Liver (tissue), 9 donors: ENCODE data around the gene STX11. TPM values are rescaled to one million over a fixed set of nuclear protein-coding genes. Genes with fewer than 3 reads are reported as not detected.

ENCODE experiments used
- DNase-seq: peaks from one replicate; pipeline ENCODE4 v3.0.0-alpha.2; 2017; ENCODE audit warnings: low spot score
- H3K27ac ChIP-seq, 2 donors: one replicate each; pipeline ENCODE4 v1.7.0; 2013; ENCODE audit warnings: inconsistent platforms in 2 of 2, low read length in 2 of 2, control low read depth in 1 of 2, low read depth in 1 of 2, mild to moderate bottlenecking in 1 of 2
- H3K27me3 ChIP-seq, 4 donors: one replicate each; pipeline versions ENCODE4 v1.6.1 to v1.7.0; 2013; ENCODE audit warnings: low read length in 3 of 4, inconsistent platforms in 1 of 4, mild to moderate bottlenecking in 1 of 4, moderate library complexity in 1 of 4; ENCODE audit not compliant: control insufficient read depth in 4 of 4, insufficient read depth in 4 of 4
- H3K36me3 ChIP-seq, 4 donors: one replicate each; pipeline versions ENCODE4 v1.6.1 to v1.7.0; 2013; ENCODE audit warnings: low read length in 3 of 4, mild to moderate bottlenecking in 3 of 4, low read depth in 1 of 4, moderate library complexity in 1 of 4; ENCODE audit not compliant: control insufficient read depth in 4 of 4, insufficient read depth in 3 of 4
- H3K4me1 ChIP-seq, 4 donors: one replicate each; pipeline versions ENCODE4 v1.6.1 to v1.7.0; 2013; ENCODE audit warnings: low read length in 3 of 4, mild to moderate bottlenecking in 3 of 4, moderate library complexity in 1 of 4; ENCODE audit not compliant: control insufficient read depth in 4 of 4, insufficient read depth in 4 of 4
- H3K4me3 ChIP-seq, 3 donors: one replicate each; pipeline versions ENCODE4 v1.6.1 to v1.7.0; 2013; ENCODE audit warnings: low read length in 3 of 3, control low read depth in 1 of 3, low read depth in 1 of 3, mild to moderate bottlenecking in 1 of 3
- H3K9ac ChIP-seq, 2 donors: one replicate each; pipeline ENCODE4 v1.7.0; 2013; ENCODE audit warnings: low read length in 2 of 2, mild to moderate bottlenecking in 2 of 2, moderate library complexity in 2 of 2, control low read depth in 1 of 2, low read depth in 1 of 2
- H3K9me3 ChIP-seq, 4 donors: one replicate each; pipeline versions ENCODE4 v1.6.1 to v1.7.0; 2013; ENCODE audit warnings: low read length in 3 of 4; ENCODE audit not compliant: control insufficient read depth in 4 of 4
- EGR1 ChIP-seq, 2 donors: IDR thresholded peaks; 2 replicates each; pipeline ENCODE4 v1.6.1; 2016 to 2018; ENCODE audit warnings: antibody characterized with exemption in 2 of 2, low read depth in 2 of 2
- FOXA1 ChIP-seq: IDR thresholded peaks from 2 replicates; pipeline ENCODE4 v1.6.1; 2016; ENCODE audit warnings: antibody characterized with exemption
- FOXA2 ChIP-seq: IDR thresholded peaks from 2 replicates; pipeline ENCODE4 v1.6.1; 2016; ENCODE audit warnings: antibody characterized with exemption
- GABPA ChIP-seq, 2 donors: IDR thresholded peaks in 1 of 2; conservative IDR thresholded peaks in 1 of 2; 2 replicates each; pipeline ENCODE4 v1.6.1; 2016; ENCODE audit warnings: antibody characterized with exemption in 2 of 2, mild to moderate bottlenecking in 1 of 2, moderate library complexity in 1 of 2
- HNF4A ChIP-seq, 2 donors: conservative IDR thresholded peaks; 2 replicates each; pipeline ENCODE4 v1.6.1; 2016; ENCODE audit warnings: antibody characterized with exemption in 2 of 2, mild to moderate bottlenecking in 2 of 2
- HNF4G ChIP-seq: IDR thresholded peaks from 2 replicates; pipeline ENCODE4 v1.6.1; 2016; ENCODE audit warnings: antibody characterized with exemption
- JUND ChIP-seq, 2 donors: IDR thresholded peaks; 2 replicates each; pipeline ENCODE4 v1.6.1; 2016; ENCODE audit warnings: antibody characterized with exemption in 2 of 2
- NR2F2 ChIP-seq: IDR thresholded peaks from 2 replicates; pipeline ENCODE4 v1.6.1; 2016; ENCODE audit warnings: antibody characterized with exemption
- RAD21 ChIP-seq, 2 donors: IDR thresholded peaks; 2 replicates each; pipeline ENCODE4 v1.6.1; 2016; ENCODE audit warnings: antibody characterized with exemption in 2 of 2, mild to moderate bottlenecking in 2 of 2
- RXRA ChIP-seq, 2 donors: IDR thresholded peaks; 2 replicates each; pipeline ENCODE4 v1.6.1; 2017 to 2018; ENCODE audit warnings: antibody characterized with exemption in 2 of 2, mild to moderate bottlenecking in 1 of 2
- SP1 ChIP-seq: IDR thresholded peaks from 2 replicates; pipeline ENCODE4 v1.6.1; 2018; ENCODE audit warnings: antibody characterized with exemption, mild to moderate bottlenecking
- TAF1 ChIP-seq: conservative IDR thresholded peaks from 2 replicates; pipeline ENCODE4 v1.6.1; 2016; ENCODE audit warnings: antibody characterized with exemption, mild to moderate bottlenecking
- YY1 ChIP-seq: IDR thresholded peaks from 2 replicates; pipeline ENCODE4 v1.6.1; 2016; ENCODE audit warnings: antibody characterized with exemption, mild to moderate bottlenecking
- WGBS: extraction: QIAGEN DNeasy Blood & Tissue Kit; methylation state at CpG from one replicate; pipeline ENCODE4 v1.1.7; 2013; 5-methylcytosine and 5-hydroxymethylcytosine counted together
- polyA plus RNA-seq, 2 donors: library from polyadenylated mRNA; stranded (reverse) in 1 of 2; unstranded in 1 of 2; fragments of 200-250 nt in 1 of 2; fragments of >200 nt in 1 of 2; fragmentation: Nextera tagmentation in 1 of 2; extraction: Ambion mirVana in 1 of 2; gene quantifications; one replicate each; pipeline versions ENCODE4 v1.2.1 to v1.2.3, GENCODE V29; 2013 to 2015
- total RNA-seq, 2 donors: library from RNA; depleted of rRNA; stranded (reverse); fragments of >200 nt; gene quantifications; one replicate each; pipeline ENCODE4 v1.2.3, GENCODE V29; 2014
- TF ChIP-seq, protein P1 (sequence below): IDR thresholded peaks from 2 replicates; pipeline ENCODE4 v1.6.1; 2016; ENCODE audit warnings: antibody characterized with exemption
- TF ChIP-seq, protein P2 (sequence below): IDR thresholded peaks from 2 replicates; pipeline ENCODE4 v1.6.1; 2016; ENCODE audit warnings: antibody characterized with exemption
- TF ChIP-seq, protein P3 (sequence below): fragments of 150-350 bp; IDR thresholded peaks from 2 replicates; pipeline ENCODE4 v1.5.1; 2017; ENCODE audit warnings: improper control_type of control experiment, low read depth, low read length; ENCODE audit not compliant: missing input control
- TF ChIP-seq, protein P4 (sequence below): IDR thresholded peaks from 2 replicates; pipeline ENCODE4 v1.6.1; 2016; ENCODE audit warnings: antibody characterized with exemption
- TF ChIP-seq, protein P5 (sequence below): IDR thresholded peaks from 2 replicates; pipeline ENCODE4 v1.6.1; 2016; ENCODE audit warnings: antibody characterized with exemption, mild to moderate bottlenecking
- donor health status: healthy.
- donor health status: healthy.
- donor health status: healthy.
- donor health status: healthy.
- donor health status: healthy.

Gene STX11
- total and polyA plus RNA-seq, 4 donors = 1.3 to 4.9 (median 3.4) TPM

DNA sequence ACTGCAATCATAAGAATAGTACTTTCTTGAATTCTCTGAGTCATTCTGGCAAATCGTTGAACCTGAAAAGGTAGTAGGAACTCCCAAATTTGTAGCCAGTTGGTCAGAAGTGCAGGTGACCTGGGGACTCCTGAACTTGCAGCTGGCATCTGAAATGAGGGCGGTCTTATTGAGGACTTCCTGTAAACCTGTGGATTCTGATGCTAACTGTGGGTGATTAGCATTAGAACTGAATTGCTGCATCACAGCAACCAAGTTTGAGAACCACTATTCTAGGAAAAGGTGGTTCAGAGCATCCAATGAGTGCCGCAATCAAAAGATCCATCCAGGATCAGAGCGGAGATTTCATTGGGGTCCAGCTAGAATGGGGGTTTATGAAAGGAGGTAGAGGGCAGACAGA lies 84.6 kb downstream of the STX11 start:
- H3K4me3 ChIP-seq = no peak overlapping the region
- WGBS = 87% methylated on average over 4 of the region's 4 CpGs
- no peaks in the 10 kb centered on the region for H3K27me3 ChIP-seq
- no peak overlapping the region for H3K9ac ChIP-seq
- H3K9me3 ChIP-seq = no peaks in the 10 kb centered on the region
- H3K27ac ChIP-seq = no peak overlapping the region
- TF ChIP-seq FOXA1 = no peak
- TF ChIP-seq, protein P1, sequence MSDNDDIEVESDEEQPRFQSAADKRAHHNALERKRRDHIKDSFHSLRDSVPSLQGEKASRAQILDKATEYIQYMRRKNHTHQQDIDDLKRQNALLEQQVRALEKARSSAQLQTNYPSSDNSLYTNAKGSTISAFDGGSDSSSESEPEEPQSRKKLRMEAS = no peak
- no peak for TF ChIP-seq NR2F2
- TF ChIP-seq, protein P2, sequence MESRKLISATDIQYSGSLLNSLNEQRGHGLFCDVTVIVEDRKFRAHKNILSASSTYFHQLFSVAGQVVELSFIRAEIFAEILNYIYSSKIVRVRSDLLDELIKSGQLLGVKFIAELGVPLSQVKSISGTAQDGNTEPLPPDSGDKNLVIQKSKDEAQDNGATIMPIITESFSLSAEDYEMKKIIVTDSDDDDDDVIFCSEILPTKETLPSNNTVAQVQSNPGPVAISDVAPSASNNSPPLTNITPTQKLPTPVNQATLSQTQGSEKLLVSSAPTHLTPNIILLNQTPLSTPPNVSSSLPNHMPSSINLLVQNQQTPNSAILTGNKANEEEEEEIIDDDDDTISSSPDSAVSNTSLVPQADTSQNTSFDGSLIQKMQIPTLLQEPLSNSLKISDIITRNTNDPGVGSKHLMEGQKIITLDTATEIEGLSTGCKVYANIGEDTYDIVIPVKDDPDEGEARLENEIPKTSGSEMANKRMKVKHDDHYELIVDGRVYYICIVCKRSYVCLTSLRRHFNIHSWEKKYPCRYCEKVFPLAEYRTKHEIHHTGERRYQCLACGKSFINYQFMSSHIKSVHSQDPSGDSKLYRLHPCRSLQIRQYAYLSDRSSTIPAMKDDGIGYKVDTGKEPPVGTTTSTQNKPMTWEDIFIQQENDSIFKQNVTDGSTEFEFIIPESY = no peak
- no peak for TF ChIP-seq SP1
- TF ChIP-seq GABPA (IDR thresholded peaks at IDR 0.05 in 1 of 2, conservative IDR thresholded peaks at IDR 0.05 in 1 of 2) = no peak
- no peak for TF ChIP-seq YY1
- no peak for TF ChIP-seq TAF1
- no peak for TF ChIP-seq EGR1 (IDR thresholded peaks at IDR 0.05; ENCODE audit: low read depth in 2 of 2)
- TF ChIP-seq RAD21 (IDR thresholded peaks at IDR 0.05) = no peak
- no peak for TF ChIP-seq HNF4A (conservative IDR thresholded peaks at IDR 0.05)
- TF ChIP-seq JUND (IDR thresholded peaks at IDR 0.05) = no peak
- TF ChIP-seq, protein P3, sequence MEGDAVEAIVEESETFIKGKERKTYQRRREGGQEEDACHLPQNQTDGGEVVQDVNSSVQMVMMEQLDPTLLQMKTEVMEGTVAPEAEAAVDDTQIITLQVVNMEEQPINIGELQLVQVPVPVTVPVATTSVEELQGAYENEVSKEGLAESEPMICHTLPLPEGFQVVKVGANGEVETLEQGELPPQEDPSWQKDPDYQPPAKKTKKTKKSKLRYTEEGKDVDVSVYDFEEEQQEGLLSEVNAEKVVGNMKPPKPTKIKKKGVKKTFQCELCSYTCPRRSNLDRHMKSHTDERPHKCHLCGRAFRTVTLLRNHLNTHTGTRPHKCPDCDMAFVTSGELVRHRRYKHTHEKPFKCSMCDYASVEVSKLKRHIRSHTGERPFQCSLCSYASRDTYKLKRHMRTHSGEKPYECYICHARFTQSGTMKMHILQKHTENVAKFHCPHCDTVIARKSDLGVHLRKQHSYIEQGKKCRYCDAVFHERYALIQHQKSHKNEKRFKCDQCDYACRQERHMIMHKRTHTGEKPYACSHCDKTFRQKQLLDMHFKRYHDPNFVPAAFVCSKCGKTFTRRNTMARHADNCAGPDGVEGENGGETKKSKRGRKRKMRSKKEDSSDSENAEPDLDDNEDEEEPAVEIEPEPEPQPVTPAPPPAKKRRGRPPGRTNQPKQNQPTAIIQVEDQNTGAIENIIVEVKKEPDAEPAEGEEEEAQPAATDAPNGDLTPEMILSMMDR = no peak
- TF ChIP-seq HNF4G = no peak
- no peak for TF ChIP-seq FOXA2
- TF ChIP-seq, protein P4, sequence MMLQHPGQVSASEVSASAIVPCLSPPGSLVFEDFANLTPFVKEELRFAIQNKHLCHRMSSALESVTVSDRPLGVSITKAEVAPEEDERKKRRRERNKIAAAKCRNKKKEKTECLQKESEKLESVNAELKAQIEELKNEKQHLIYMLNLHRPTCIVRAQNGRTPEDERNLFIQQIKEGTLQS = no peak
- TF ChIP-seq RXRA (IDR thresholded peaks at IDR 0.05) = no peak
- TF ChIP-seq, protein P5, sequence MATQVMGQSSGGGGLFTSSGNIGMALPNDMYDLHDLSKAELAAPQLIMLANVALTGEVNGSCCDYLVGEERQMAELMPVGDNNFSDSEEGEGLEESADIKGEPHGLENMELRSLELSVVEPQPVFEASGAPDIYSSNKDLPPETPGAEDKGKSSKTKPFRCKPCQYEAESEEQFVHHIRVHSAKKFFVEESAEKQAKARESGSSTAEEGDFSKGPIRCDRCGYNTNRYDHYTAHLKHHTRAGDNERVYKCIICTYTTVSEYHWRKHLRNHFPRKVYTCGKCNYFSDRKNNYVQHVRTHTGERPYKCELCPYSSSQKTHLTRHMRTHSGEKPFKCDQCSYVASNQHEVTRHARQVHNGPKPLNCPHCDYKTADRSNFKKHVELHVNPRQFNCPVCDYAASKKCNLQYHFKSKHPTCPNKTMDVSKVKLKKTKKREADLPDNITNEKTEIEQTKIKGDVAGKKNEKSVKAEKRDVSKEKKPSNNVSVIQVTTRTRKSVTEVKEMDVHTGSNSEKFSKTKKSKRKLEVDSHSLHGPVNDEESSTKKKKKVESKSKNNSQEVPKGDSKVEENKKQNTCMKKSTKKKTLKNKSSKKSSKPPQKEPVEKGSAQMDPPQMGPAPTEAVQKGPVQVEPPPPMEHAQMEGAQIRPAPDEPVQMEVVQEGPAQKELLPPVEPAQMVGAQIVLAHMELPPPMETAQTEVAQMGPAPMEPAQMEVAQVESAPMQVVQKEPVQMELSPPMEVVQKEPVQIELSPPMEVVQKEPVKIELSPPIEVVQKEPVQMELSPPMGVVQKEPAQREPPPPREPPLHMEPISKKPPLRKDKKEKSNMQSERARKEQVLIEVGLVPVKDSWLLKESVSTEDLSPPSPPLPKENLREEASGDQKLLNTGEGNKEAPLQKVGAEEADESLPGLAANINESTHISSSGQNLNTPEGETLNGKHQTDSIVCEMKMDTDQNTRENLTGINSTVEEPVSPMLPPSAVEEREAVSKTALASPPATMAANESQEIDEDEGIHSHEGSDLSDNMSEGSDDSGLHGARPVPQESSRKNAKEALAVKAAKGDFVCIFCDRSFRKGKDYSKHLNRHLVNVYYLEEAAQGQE = no peak
- H3K4me1 ChIP-seq = no peaks in the 10 kb centered on the region
- DNase-seq = no peak
- H3K36me3 ChIP-seq = no peaks in the 10 kb centered on the region

Other genes with a start within 250 kb of the STX11 start
- 1 to 10 TPM; 2.6 to 6.3 TPM for gene PLAGL1, start 142.3 kb upstream of the STX11 start, total RNA-seq
- 1 to 10 TPM; 1.3 to 1.4 TPM for gene PLAGL1, start 142.3 kb upstream of the STX11 start, polyA plus RNA-seq
- 10 to 100 TPM; 51.8 to 63.1 TPM for gene SF3B5, start 54.9 kb upstream of the STX11 start, total RNA-seq
- gene SF3B5, start 54.9 kb upstream of the STX11 start, polyA plus RNA-seq = 100 to 1,000 TPM; 131 to 178 TPM
- gene UTRN, start 134.8 kb downstream of the STX11 start, total RNA-seq = 10 to 100 TPM; 80.5 to 83.7 TPM
- 10 to 100 TPM in 1 of 2 donors, 1 to 10 TPM in 1; 6.9 to 14.6 TPM for gene UTRN, start 134.8 kb downstream of the STX11 start, polyA plus RNA-seq